HG02970 (cell line): ENCODE data around the gene STN1.

ENCODE experiments used
- ATAC-seq: cut with Tn5 transposase; IDR thresholded peaks from one replicate; pipeline ENCODE4 v1.9.1; 2021; ENCODE audit warnings: mild to moderate bottlenecking, moderate library complexity, moderate number of reproducible peaks; ENCODE audit not compliant: unreplicated experiment, low FRiP score

Gene STN1

DNA sequence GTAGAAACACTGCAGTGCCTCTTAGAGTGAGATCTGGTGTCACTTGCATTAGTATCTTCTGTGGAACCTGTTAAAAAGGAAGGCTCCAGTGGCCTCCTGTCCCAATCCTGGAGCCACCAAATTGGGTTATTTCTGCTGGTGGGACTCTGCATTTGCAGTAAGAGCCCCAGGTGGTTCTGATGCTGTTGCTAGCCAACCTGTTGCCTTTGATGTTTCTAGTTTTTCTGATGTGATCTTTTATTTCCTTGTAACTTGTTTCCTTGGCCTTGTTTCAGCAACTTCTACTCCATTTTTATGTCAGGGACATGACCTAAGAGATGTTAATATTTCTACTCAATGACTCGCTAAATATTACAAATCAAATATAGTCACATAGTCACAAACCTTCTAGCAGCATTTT, 12.5 kb upstream of the STN1 start:
- ATAC-seq, result no peak

DNA sequence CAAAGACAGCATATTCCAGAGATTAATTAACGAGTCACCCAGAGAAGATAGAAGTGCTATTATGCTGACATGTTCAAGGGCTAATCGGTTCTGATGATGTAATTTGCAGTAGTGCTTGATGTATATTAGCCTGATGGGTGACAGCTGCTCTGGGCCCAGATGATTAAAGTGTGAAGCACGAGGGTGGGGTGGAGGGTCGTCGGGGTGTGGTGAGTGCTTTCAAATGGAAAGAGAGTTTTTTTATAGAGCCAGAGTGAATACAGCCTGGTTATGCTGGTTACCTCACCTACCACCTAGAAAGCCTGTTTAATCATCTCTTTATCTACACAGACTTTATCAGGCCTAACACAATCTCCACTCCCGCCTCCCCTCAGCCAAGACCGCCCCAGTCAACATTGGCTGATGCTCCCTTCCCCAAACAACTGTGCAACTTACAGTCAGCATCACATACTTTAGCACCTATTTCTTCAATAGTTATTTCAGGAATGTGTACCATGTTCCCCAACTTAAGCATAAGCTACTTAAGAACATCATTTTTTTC, 11.5 kb upstream of the STN1 start:
- ATAC-seq, result no peak

GRCh38 chr10:103928784-103929183, 10.8 kb upstream of the STN1 start:
- ATAC-seq, result no peak

DNA sequence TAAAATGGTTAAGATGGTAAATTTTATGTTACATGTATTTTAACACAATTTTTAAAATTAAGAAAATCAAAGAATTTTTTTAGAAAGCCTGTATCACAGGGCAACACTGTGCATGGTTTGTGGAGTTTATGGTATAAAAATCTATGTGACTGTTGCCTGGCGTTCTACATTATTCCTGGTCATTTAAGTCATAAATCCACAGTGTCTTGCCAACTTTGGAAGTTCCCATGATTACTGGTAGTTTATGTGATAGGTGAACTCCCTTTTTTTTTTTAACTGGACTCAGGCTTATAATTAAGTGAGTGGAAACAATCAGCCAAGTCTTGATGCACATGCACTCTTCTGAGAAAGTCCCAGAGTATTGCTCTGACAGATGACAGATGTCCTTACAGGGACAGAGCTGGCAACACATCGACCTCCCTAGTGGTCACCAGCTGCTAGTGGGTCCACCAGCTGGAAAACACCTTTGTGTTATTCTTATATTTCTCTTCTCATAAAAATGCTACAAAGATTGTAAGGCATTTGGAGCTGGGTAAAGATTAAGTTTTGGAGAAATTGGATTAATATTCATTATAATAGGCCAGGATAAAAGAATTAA, 8.8 kb upstream of the STN1 start:
- ATAC-seq, result no peak

GRCh38 chr10:103925591-103925990, 7.6 kb upstream of the STN1 start:
- no peak for ATAC-seq

DNA sequence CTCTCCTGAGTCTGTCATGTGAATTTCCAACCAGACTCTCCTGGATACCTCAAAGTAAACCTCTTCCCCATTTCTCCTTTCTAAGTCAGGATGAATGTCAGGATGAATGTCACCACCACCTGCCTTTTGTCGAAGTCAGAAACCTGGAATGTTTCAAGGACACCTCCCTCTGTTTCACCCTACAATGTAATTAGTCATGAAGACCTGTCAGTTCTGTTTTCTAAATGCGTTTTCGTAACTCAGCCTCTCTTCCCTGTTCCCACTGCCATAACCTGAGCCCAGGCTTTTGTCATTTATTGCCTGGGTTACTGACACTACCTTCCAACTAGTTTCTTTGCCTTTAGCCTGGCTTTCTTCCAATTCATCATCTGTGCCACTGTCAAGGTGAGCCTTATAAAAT, 5.5 kb upstream of the STN1 start:
- no peak for ATAC-seq

DNA sequence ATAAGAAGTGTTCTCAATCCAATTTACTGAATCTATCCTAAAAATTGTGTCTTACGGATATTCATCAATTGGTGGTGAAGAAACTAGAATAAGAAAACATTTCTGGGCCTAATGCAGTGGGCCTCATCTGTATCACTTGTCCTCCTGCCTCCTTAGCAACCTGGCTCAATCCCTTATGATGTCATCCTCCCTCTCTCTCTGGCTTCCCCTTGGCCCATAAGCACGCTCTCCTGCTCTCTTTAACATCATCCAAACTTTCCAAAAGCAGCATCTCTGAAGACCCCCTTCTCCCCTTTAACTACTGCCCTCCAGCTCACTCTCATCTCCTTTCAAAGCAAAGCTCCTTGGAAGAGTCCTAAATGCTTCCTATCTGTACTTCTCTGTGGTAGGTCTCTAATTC, 4.7 kb upstream of the STN1 start:
- ATAC-seq, result no peak

- ATAC-seq, result no peak
These were observed 3.8 kb upstream of the STN1 start for GRCh38 chr10:103921750-103922195.

DNA sequence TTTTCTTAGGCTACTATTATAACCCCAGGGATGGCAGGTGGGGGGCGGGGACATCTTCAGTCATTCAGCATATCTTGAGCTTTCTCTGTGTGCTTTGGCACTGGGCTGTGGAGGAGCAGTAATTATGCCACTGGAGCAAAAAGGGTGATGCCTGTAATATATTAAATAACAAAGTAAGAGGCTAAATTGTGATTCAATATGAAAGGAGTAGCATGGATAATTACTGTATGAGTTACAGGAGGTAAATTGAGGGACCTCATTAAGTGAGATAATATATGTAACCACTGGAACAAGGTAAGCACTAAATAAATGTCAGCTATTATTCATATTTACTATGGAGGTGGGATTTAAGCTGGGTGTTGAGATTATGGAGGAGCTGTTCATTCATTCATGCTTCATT, 3.3 kb upstream of the STN1 start:
- no peak for ATAC-seq

DNA sequence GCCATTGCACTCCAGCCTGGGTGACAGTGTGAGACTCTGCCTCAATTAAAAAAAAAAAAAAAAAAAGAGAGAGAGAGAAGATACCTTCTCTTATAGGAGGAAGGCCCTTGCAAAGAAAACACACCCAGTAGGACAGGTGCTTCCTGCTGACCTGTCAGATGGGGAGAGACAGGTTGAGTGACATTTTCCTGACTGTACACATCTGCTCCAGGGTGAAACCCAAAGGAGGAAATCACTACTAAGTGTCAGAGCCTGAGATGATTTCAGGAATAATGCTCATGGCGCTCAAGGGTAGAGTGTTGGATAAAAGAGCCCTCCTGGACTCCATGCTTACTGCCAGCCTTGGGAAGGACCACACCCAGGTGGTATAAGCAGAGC, 1.7 kb upstream of the STN1 start:
- ATAC-seq, result no peak

DNA sequence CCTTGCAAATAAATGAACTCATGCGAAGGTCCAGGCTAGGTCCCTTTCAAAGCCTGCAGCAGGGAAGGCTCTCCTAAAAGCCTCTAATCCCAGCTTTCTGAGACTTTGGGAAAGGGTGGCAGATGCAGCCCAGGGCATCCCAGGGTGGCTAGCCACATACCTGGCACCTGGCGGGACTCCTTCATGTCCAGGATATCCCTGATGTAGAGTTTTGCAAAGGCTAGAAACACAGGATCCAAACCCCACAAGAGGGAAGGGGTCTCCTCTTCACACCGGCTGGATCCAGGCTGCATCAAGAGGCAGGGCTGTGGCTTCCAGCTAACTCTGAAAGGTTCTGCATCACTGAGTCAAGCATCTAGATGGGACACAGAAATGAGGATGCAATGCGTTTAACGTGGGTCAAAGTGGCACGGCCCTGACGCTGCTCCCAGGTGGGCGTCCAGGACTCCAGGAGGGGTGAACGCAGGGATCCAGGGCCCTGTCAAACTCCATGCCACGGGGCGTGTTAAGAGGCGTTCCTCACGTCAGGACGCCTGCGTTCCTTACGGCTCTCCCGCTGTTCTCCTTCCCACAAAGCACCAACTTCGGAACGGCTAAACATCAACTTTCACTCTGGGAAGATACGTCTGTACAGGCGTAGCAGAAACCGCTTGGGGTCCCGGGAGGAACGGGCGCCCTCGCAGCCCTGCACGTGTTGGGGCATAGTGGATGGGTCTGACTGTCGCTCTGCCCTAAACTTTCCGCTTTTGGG, 507 bp downstream of the STN1 start:
- peak; percentile 27 for ATAC-seq

- ATAC-seq, result no peak
These were observed 1.1 kb downstream of the STN1 start for GRCh38 chr10:103916876-103917275.

DNA sequence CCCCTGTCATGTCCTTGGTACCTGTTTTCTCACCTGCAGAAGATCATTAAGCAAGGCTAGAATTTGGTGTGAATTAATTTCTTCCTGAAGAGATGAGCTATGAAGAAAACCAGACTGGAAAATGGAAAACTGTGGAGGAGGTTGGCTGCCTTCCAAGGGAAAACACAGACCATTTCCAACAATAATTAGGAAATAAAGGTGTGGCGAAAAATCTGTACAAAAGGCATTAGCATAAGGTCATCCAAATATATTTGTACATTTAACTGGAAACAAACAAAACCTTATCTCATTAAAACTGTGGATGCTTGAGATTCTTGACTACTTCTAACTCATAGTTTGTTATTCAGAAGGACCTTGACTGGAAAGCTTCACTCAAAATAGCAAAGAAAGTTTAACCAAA, 1.7 kb downstream of the STN1 start:
- no peak for ATAC-seq

DNA sequence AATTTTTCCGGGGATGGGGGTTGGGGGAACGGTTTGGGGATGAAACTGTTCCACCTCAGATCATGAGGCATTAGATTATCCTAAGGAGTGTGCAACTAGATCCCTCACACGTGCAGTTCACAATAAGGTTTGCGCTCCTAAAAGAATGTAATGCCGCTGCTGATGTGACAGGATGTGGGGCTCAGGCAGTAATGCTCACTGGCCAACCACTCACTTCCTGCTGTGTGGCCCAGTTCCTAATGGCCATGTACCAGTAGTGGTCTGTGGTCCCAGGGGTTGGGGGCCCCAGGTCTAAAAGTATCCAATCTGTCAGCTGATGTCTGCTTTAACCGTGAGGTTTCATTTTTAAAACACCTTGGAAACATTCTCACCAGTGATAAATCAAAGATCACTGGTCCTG, 2.2 kb downstream of the STN1 start:
- ATAC-seq, result no peak

DNA sequence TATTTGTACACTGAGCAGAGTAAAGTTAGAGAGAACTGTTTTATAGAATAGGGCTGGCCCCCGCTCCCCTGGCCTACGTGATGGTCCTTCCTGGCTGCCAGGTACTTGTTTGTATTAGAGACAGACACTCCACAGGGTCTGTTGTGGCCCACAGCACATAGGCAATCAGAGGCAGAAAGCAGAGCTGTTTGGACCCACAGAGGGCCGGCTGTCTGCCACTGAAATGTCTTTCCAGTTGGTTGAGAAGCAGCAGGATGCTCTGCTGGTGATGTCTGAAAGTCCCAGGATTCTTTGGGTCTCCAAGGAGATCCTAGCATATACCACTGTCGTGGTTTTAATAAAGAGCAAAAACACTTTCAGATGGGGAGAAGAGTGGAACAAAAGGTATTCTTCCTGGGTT, 5.2 kb downstream of the STN1 start:
- no peak for ATAC-seq

DNA sequence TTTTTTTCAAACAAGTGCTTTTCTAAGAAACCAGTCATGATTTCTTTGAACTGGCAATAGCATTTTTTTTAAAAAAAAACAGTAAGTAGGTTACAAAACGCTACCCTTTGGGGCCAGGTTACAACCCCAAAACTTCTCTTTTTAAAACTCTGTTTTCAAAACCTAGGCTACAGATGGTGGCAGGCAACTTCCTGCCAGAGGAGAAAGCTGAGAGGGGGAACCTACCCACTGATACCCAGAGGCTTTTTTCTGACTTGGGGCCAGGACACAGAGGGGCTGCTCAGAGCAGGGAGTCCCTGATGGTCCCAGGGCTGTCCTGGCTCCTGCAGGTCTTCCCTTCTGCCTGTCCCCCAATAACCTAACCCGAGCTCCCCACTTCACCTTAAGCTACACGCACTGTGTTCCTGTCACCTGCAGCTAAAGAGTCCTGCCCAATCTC, 6.9 kb downstream of the STN1 start:
- no peak for ATAC-seq

- ATAC-seq, result no peak
These were observed 7.5 kb downstream of the STN1 start for GRCh38 chr10:103910442-103911012.

- no peak for ATAC-seq
These were observed 12.5 kb downstream of the STN1 start for GRCh38 chr10:103905441-103905840.

DNA sequence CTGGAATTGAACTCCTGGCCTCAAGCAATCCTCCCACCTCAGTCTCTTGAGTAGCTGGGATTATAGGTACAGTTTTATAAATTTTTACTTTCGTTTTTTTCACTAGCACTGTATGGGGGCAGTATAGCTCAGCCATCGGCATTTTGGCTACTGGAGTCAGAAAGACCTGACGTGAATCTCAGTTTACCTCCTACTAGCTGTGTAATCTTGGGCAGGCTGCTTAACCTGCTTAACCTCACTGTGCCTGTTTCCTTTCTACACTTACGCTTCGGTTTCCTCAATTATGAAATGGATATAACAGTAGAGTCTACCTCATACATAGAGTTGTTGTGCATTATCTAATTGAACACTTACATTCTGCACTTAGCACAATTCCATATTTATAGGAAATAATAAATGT, 16.7 kb downstream of the STN1 start:
- ATAC-seq, result no peak

DNA sequence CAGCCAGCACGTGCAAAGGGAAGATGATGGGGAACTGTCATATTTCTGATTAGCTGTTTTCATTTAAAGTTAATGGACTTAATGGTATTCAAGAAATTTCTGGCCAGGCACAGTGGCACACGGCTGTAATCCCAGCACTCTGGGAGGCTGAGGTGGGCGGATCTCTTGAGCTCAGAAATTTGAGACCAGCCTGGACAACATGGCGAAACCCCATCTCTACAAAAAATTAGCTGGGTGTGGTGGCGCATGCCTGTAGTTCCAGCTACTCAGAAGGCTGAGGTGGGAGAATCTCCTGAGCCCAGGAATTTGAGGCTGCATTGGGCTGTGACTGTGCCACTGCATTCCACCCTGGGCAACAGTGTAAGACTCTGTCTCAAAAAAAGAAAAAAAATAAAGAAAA, 18.7 kb downstream of the STN1 start:
- no peak for ATAC-seq

DNA sequence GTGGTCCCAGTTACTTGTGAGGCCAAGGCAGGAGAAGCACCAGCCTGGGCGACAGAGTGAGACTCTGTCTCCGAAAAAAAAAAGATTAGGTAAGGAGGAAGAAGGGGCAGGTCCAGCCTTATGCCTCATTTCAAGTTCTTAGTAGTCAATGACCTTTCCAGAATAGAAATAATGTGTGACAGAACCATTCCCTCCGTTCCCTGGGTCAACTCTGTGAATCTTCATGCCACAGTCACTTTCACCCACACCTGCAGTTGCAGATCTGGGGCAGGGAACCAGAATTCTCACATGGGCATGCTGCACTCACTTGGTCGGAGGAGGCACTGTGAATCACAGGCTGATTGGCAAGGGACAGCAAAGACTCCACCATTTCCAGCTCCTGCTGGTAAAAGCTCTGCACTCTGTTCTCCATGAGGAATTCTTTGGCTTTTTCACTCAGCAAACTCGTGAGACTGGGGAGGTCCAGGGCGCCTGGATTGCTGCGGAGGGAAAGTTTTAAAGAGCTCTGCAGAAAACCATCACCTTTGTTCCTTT, 20.7 kb downstream of the STN1 start:
- no peak for ATAC-seq

DNA sequence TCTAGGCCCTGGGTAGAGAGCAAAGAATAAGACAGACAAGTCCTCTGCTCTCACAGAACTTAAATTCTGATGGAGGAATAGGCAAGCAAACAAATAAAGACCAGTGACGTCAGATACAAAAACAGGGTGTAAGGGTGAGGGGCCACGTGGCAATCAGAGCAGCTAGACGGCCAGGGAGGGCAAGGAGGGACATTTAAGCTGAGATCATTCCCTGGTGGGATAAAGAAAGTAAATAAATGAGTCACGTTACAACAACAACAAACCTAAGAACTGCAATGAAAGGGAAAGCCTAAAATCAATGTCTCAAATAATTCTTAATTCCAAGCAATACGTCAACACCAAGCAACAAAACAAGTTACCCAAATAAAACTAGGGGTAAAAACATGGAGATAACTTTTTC, 21.8 kb downstream of the STN1 start:
- no peak for ATAC-seq
